H1 (cell line): Measurements from ENCODE around the gene TIAM2. TPM values are rescaled to one million over a fixed set of nuclear protein-coding genes. Genes with fewer than 3 reads are reported as not detected.

Source experiments
- CTCF ChIA-PET: fragments of 300-600 bp; sonication (Branson Sonifier 250); formaldehyde crosslinking; loops from one replicate; lab custom pipeline; 2021; ENCODE audit not compliant: partially characterized antibody; lab: Charles Lee
- POLR2A ChIA-PET: fragments of 300-600 bp; sonication (Branson Sonifier 250); formaldehyde crosslinking; loops from one replicate; lab custom pipeline; 2021; ENCODE audit warnings: inconsistent platforms; ENCODE audit not compliant: partially characterized antibody; lab: Charles Lee
- DNase-seq, 2 experiments: peaks; one replicate each; pipeline versions ENCODE4 v3.0.0 to v3.0.0-alpha.2; 2010 to 2022; ENCODE audit warnings: low spot score in 2 of 2, low read depth in 1 of 2, mixed read lengths in 1 of 2
- FAIRE-seq: peaks from 2 replicates; lab custom pipeline; 2011; peaks lifted over from hg19 to GRCh38; lab: Jason Lieb, UNC
- H2AFZ ChIP-seq: 2 replicates; pipeline ENCODE4 v1.8.1; 2012; ENCODE audit warnings: low read length, inconsistent platforms
- H2AK5ac ChIP-seq: 2 replicates; pipeline ENCODE4 v1.6.1; 2013; ENCODE audit warnings: low read depth, low read length
- H2BK120ac ChIP-seq: replicated peaks from 2 replicates; pipeline ENCODE3; 2013; ENCODE audit warnings: low read depth, low read length, inconsistent platforms
- H2BK12ac ChIP-seq: 2 replicates; pipeline ENCODE4 v1.6.1; 2013; ENCODE audit warnings: low read depth, low read length
- H2BK15ac ChIP-seq: 2 replicates; pipeline ENCODE4 v1.6.1; 2013; ENCODE audit warnings: low read length
- H2BK20ac ChIP-seq: 2 replicates; pipeline ENCODE4 v1.6.1; 2013; ENCODE audit warnings: low read length
- H2BK5ac ChIP-seq: 2 replicates; pipeline ENCODE4 v1.6.1; 2013; ENCODE audit warnings: low read depth, low read length
- H3K14ac ChIP-seq: 2 replicates; pipeline ENCODE4 v1.6.1; 2013; ENCODE audit warnings: inconsistent platforms; ENCODE audit not compliant: insufficient read length
- H3K18ac ChIP-seq: 2 replicates; pipeline ENCODE4 v1.6.1; 2013; ENCODE audit warnings: low read length; ENCODE audit errors: extremely low read depth
- H3K23ac ChIP-seq: 2 replicates; pipeline ENCODE4 v1.6.1; 2013; ENCODE audit warnings: inconsistent platforms; ENCODE audit not compliant: insufficient read length
- H3K23me2 ChIP-seq: 2 replicates; pipeline ENCODE4 v1.6.1; 2013; ENCODE audit warnings: low read depth, low read length
- H3K27ac ChIP-seq: 2 replicates; pipeline ENCODE4 v1.6.1; 2011; ENCODE audit warnings: low read depth, low read length, inconsistent platforms
- H3K27me3 ChIP-seq, 4 experiments: replicated peaks in 1 of 4; 1 replicate in 1 of 4; 2 replicates in 3 of 4; pipeline versions ENCODE4 v1.6.1 to v1.8.1; 2011 to 2013; ENCODE audit warnings: low read length in 3 of 4, mild to moderate bottlenecking in 3 of 4, inconsistent platforms in 2 of 4, mixed read lengths in 2 of 4, moderate library complexity in 1 of 4; ENCODE audit not compliant: control insufficient read depth in 3 of 4, insufficient read depth in 3 of 4; ENCODE audit errors: extremely low read depth in 1 of 4
- H3K36me3 ChIP-seq, 4 experiments: 2 replicates each; pipeline versions ENCODE4 v1.6.1 to v1.8.1; 2011 to 2013; ENCODE audit warnings: mild to moderate bottlenecking in 4 of 4, low read length in 3 of 4, moderate library complexity in 2 of 4, control low read depth in 1 of 4, inconsistent platforms in 1 of 4; ENCODE audit not compliant: insufficient read depth in 4 of 4, control insufficient read depth in 2 of 4
- H3K4ac ChIP-seq: replicated peaks from 2 replicates; pipeline ENCODE3; 2013; ENCODE audit warnings: low read length, low read depth, mixed read lengths, inconsistent platforms; ENCODE audit not compliant: insufficient read length
- H3K4me1 ChIP-seq, 4 experiments: replicated peaks in 1 of 4; 1 replicate in 1 of 4; 2 replicates in 3 of 4; pipeline versions ENCODE4 v1.6.1 to v1.8.1; 2011 to 2013; ENCODE audit warnings: low read length in 3 of 4, inconsistent platforms in 2 of 4, mixed read lengths in 1 of 4; ENCODE audit not compliant: insufficient read depth in 4 of 4, control insufficient read depth in 3 of 4
- H3K4me2 ChIP-seq, 2 experiments: 2 replicates each; pipeline versions ENCODE4 v1.6.1 to v1.8.1; 2011 to 2013; ENCODE audit warnings: low read depth in 2 of 2, low read length in 2 of 2, control low read depth in 1 of 2, inconsistent platforms in 1 of 2, mild to moderate bottlenecking in 1 of 2; ENCODE audit not compliant: insufficient read depth in 1 of 2
- H3K4me3 ChIP-seq, 4 experiments: fragments of 200-600, 300-600 bp in 1 of 4; sonication (generic), shearing (Covaris generic), sonication (Bioruptor Twin) in 1 of 4; 2 replicates each; pipeline versions ENCODE4 v1.5.1 to v1.8.1; 2011 to 2016; ENCODE audit warnings: low read length in 4 of 4, low read depth in 3 of 4, control low read depth in 2 of 4, inconsistent platforms in 2 of 4, mild to moderate bottlenecking in 2 of 4, mixed read lengths in 1 of 4, moderate library complexity in 1 of 4; ENCODE audit not compliant: insufficient read depth in 2 of 4; ENCODE audit errors: extremely low read depth in 1 of 4
- H3K56ac ChIP-seq: replicated peaks from 2 replicates; pipeline ENCODE3; 2013; ENCODE audit warnings: low read depth, mild to moderate bottlenecking, mixed read lengths, low read length, inconsistent platforms; ENCODE audit not compliant: insufficient read length
- H3K79me1 ChIP-seq: 2 replicates; pipeline ENCODE4 v1.6.1; 2013; ENCODE audit warnings: low read depth, low read length, control low read depth
- H3K79me2 ChIP-seq, 2 experiments: 2 replicates each; pipeline versions ENCODE4 v1.6.1 to v1.8.1; 2012 to 2013; ENCODE audit warnings: low read length in 2 of 2, mild to moderate bottlenecking in 2 of 2, inconsistent platforms in 1 of 2; ENCODE audit not compliant: insufficient read depth in 2 of 2, control insufficient read depth in 1 of 2
- H3K9ac ChIP-seq, 4 experiments: replicated peaks in 1 of 4; 1 replicate in 1 of 4; 2 replicates in 3 of 4; pipeline versions ENCODE4 v1.6.1 to v1.8.1; 2011 to 2013; ENCODE audit warnings: low read depth in 3 of 4, low read length in 3 of 4, control low read depth in 2 of 4, mild to moderate bottlenecking in 2 of 4, moderate library complexity in 2 of 4, inconsistent platforms in 1 of 4; ENCODE audit errors: extremely low read depth in 1 of 4
- H3K9me3 ChIP-seq, 2 experiments: 2 replicates each; pipeline versions ENCODE4 v1.6.1 to v1.8.1; 2012 to 2013; ENCODE audit warnings: mild to moderate bottlenecking in 2 of 2, moderate library complexity in 2 of 2, control low read depth in 1 of 2, inconsistent platforms in 1 of 2, low read depth in 1 of 2, low read length in 1 of 2, mixed read lengths in 1 of 2; ENCODE audit not compliant: insufficient read depth in 2 of 2
- H4K20me1 ChIP-seq, 2 experiments: replicated peaks in 1 of 2; 2 replicates each; pipeline versions ENCODE3 to v1.8.1; 2011 to 2013; ENCODE audit warnings: inconsistent platforms in 2 of 2, low read length in 2 of 2, mild to moderate bottlenecking in 1 of 2; ENCODE audit not compliant: insufficient read depth in 2 of 2, control insufficient read depth in 1 of 2
- H4K5ac ChIP-seq: 2 replicates; pipeline ENCODE4 v1.6.1; 2013; ENCODE audit warnings: low read length, low read depth, mixed read lengths, inconsistent platforms; ENCODE audit not compliant: insufficient read length
- H4K8ac ChIP-seq: 2 replicates; pipeline ENCODE4 v1.8.0; 2013; ENCODE audit warnings: mild to moderate bottlenecking, moderate library complexity, low read length, inconsistent platforms; ENCODE audit not compliant: insufficient read depth; ENCODE audit errors: extremely low read depth
- H4K91ac ChIP-seq: replicated peaks from 2 replicates; pipeline ENCODE3; 2013; ENCODE audit warnings: low read length, mixed read lengths, inconsistent platforms; ENCODE audit not compliant: insufficient read length
- TAF1 ChIP-seq: IDR thresholded peaks from 2 replicates; pipeline ENCODE4 v1.6.1; 2011; ENCODE audit warnings: mild to moderate bottlenecking, low read depth, low read length
- WGBS, 2 experiments: shearing (Covaris generic) in 1 of 2; methylation state at CpG; one replicate each; pipeline versions ENCODE4 v1.1.6 to v1.1.7; 2013 to 2015; ENCODE audit warnings: low lambda C conversion rate in 2 of 2, mixed read lengths in 2 of 2, inconsistent platforms in 1 of 2, low coverage in 1 of 2, missing lambda C conversion rate in 1 of 2; ENCODE audit not compliant: insufficient replicate concordance in 2 of 2, insufficient coverage in 1 of 2, insufficient read length in 1 of 2; ENCODE audit errors: extremely low coverage in 1 of 2, missing lambda C conversion rate in 1 of 2; 5-methylcytosine and 5-hydroxymethylcytosine counted together
- polyA plus RNA-seq, 7 experiments: library from polyadenylated mRNA; depleted of rRNA in 3 of 7; stranded (reverse) in 5 of 7; unstranded in 2 of 7; fragments of >200 nt in 5 of 7; fragments of 200-250 nt in 2 of 7; gene quantifications; 1 replicate in 5 of 7; 2 replicates in 1 of 7; 4 replicates in 1 of 7; pipeline versions ENCODE4 v1.2.1 to v1.2.3, GENCODE V29; 2011 to 2013; ENCODE audit warnings: missing spikeins in 2 of 7, mixed read lengths in 2 of 7
- total RNA-seq: library from RNA; stranded (reverse); fragmentation: NEBNext Ultra II Directional; extraction: Animal tissue kit (Norgen Biotek cat#: 25700); gene quantifications from 2 replicates; pipeline ENCODE4 v1.2.1, GENCODE V29; 2021

Gene TIAM2
- total and polyA plus RNA-seq, 2 of the 8 experiments (the other 6 are each of a cell fraction or from before 2014, with no cell fraction given): 7.4 to 23.9 TPM

DNA sequence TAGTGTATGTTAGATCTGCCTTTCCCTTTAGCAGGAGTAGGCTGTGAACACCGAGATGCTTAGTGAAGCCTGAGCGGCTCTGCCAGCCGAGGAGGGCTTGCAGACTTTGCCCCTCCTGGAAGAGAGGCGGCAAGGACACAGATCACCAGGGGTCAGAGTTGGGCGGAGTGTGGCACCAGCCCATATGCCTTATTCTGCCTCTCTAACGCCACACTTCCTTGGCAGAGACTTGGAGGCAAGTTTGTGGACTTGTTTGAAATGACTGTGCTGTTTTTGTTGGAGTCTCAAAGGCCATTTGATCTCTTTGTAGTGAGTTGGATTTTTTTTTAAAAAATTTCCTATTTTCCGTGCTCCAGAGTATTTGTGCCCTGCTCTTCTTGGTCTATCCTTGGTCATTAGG, 224.2 kb downstream of the TIAM2 start:
- 92% methylated on average over 7 of the region's 7 CpGs; no CpG with 5 or more reads in 1 of the 2 experiments for WGBS, 2 experiments
- no peak for FAIRE-seq
- no peak overlapping the region for H2AFZ ChIP-seq

More for the DNA sequence above, 224.2 kb downstream of the TIAM2 start:
- peaks cover 0 to 5% (median 3%) of the 10 kb centered on the region in 4 experiments; a peak in 2 of 7 replicates for H3K4me1 ChIP-seq
- no peak overlapping the region for H3K4ac ChIP-seq
- H2BK12ac ChIP-seq: no peak overlapping the region
- no peak overlapping the region for H3K56ac ChIP-seq
- no peak overlapping the region for H2BK120ac ChIP-seq
- no peak overlapping the region for H3K23ac ChIP-seq
- H3K79me2 ChIP-seq: no peaks in the 10 kb centered on the region
- CTCF ChIA-PET: interaction anchor here (0.9 to 1.8 kb wide), 3 partner anchors 11 to 24 kb away, joined by 3 to 7 read pairs (median 3); no protein-coding TSS in a partner anchor
- no peaks in the 10 kb centered on the region; the same call in 1 of the 2 replicates for H3K79me1 ChIP-seq
- H4K8ac ChIP-seq: no peak overlapping the region
- no peak overlapping the region for H3K18ac ChIP-seq
- H4K20me1 ChIP-seq: no peaks in the 10 kb centered on the region
- no peak overlapping the region for H3K4me2 ChIP-seq
- H3K14ac ChIP-seq: no peak overlapping the region
- no peak overlapping the region for H2BK15ac ChIP-seq
- H2AK5ac ChIP-seq: no peak overlapping the region
- POLR2A ChIA-PET: no interaction called here
- no peaks in the 10 kb centered on the region for H3K27me3 ChIP-seq
- no peaks in the 10 kb centered on the region for H3K36me3 ChIP-seq
- no peak overlapping the region for H4K91ac ChIP-seq
- H3K9ac ChIP-seq: no peak overlapping the region
- H4K5ac ChIP-seq: no peak overlapping the region
- no peak for DNase-seq
- H3K23me2 ChIP-seq: no peaks in the 10 kb centered on the region
- H3K9me3 ChIP-seq: no peaks in the 10 kb centered on the region
- H2BK20ac ChIP-seq: no peak overlapping the region
- TF ChIP-seq TAF1: no peak
- H3K4me3 ChIP-seq: no peak overlapping the region
- H3K27ac ChIP-seq: no peak overlapping the region
- no peak overlapping the region for H2BK5ac ChIP-seq
